Measurements from ENCODE around the gene FBN2. TPM values are rescaled to one million over a fixed set of nuclear protein-coding genes. Genes with fewer than 3 reads are reported as not detected.

FBN2 gene
- total and polyA plus RNA-seq, 9 donors, result 0.23 to 3.5 (median 1.0) TPM

GRCh38 chr5:128220841-128221240 is 317.2 kb downstream of the FBN2 start:
- Histone ChIP-seq H3K4me3 (no peak overlapping the region), H3K4me1 (ENCODE audit: insufficient read depth) (no peaks in the 10 kb centered on the region), H3K9me3 (no peaks in the 10 kb centered on the region), H3K36me3 (no peaks in the 10 kb centered on the region), H3K27me3 (no peaks in the 10 kb centered on the region), H3K27ac (no peak overlapping the region)
- TF ChIP-seq CTCF (IDR thresholded peaks at IDR 0.05) (no peak), POLR2A (IDR thresholded peaks at IDR 0.05) (no peak)
- intact Hi-C loops (cut with DNase I), result no loop called here
- no peak for DNase-seq
- 98 to 99% (median 99%) methylated on average over 2 of the region's 2 CpGs for WGBS, 3 donors

GRCh38 chr5:128216860-128217531 is 321.0 kb downstream of the FBN2 start:
- Histone ChIP-seq H3K36me3 (no peaks in the 10 kb centered on the region), H3K9me3 (no peaks in the 10 kb centered on the region), H3K27ac (no peak overlapping the region), H3K27me3 (no peaks in the 10 kb centered on the region), H3K4me1 (ENCODE audit: insufficient read depth) (no peaks in the 10 kb centered on the region), H3K4me3 (no peak overlapping the region)
- no peak for TF ChIP-seq POLR2A (IDR thresholded peaks at IDR 0.05)
- no peak for TF ChIP-seq EP300 (IDR thresholded peaks at IDR 0.05)
- no peak for TF ChIP-seq CTCF (IDR thresholded peaks at IDR 0.05)
- intact Hi-C loops (cut with DNase I), result no loop called here
- 81 to 87% (median 86%) methylated on average over 15 of the region's 15 CpGs for WGBS, 3 donors
- no peak for DNase-seq

- Histone ChIP-seq H3K9me3 (no peaks in the 10 kb centered on the region), H3K36me3 (no peaks in the 10 kb centered on the region), H3K27ac (no peak overlapping the region), H3K4me1 (ENCODE audit: insufficient read depth) (no peaks in the 10 kb centered on the region), H3K27me3 (no peaks in the 10 kb centered on the region), H3K4me3 (no peak overlapping the region)
- 93 to 95% (median 93%) methylated on average over 7 of the region's 7 CpGs for WGBS, 3 donors
- intact Hi-C loops (cut with DNase I), result no loop called here
- DNase-seq, result no peak
- TF ChIP-seq CTCF (IDR thresholded peaks at IDR 0.05) (no peak), POLR2A (IDR thresholded peaks at IDR 0.05) (no peak), EP300 (IDR thresholded peaks at IDR 0.05) (no peak)
Observed at GRCh38 chr5:128216285-128216684, 321.8 kb downstream of the FBN2 start.

GRCh38 chr5:128213833-128214232 is 324.2 kb downstream of the FBN2 start:
- DNase-seq, result no peak
- no peak for TF ChIP-seq CTCF (IDR thresholded peaks at IDR 0.05)
- no peak for TF ChIP-seq POLR2A (IDR thresholded peaks at IDR 0.05)
- TF ChIP-seq EP300 (IDR thresholded peaks at IDR 0.05), result no peak
- Histone ChIP-seq H3K4me1 (ENCODE audit: insufficient read depth) (no peaks in the 10 kb centered on the region), H3K27ac (no peak overlapping the region), H3K36me3 (no peaks in the 10 kb centered on the region), H3K27me3 (no peaks in the 10 kb centered on the region), H3K9me3 (no peaks in the 10 kb centered on the region), H3K4me3 (no peak overlapping the region)
- intact Hi-C loops (cut with DNase I), result no loop called here
- 77 to 83% (median 82%) methylated on average over 5 of the region's 5 CpGs for WGBS, 3 donors
